ENCODE data around the gene NSUN2.
A peak's percentile ranks its signal among the peaks of the same experiment; 100 is the strongest.
"Not testable (repeated sequence)": the region's sequence is repeated elsewhere in the genome, so short reads cannot be mapped to it uniquely, and the experiment has no call there.

The NSUN2 gene

GRCh38 chr5:6582507-6583048, 50.3 kb downstream of the NSUN2 start:
- no peak for DNase-seq (ENCODE audit: low read depth)

- peak; percentile 25 for DNase-seq (ENCODE audit: low read depth)
Observed at GRCh38 chr5:6581559-6582426, 51.1 kb downstream of the NSUN2 start.

GRCh38 chr5:6581090-6581489, 51.8 kb downstream of the NSUN2 start:
- DNase-seq (ENCODE audit: low read depth), result no peak

GRCh38 chr5:6579535-6579934, 53.3 kb downstream of the NSUN2 start:
- no peak for DNase-seq (ENCODE audit: low read depth)

- no peak for DNase-seq (ENCODE audit: low read depth)
Observed at GRCh38 chr5:6578676-6579343, 54.0 kb downstream of the NSUN2 start.

GRCh38 chr5:6576861-6577501, 55.9 kb downstream of the NSUN2 start:
- peak; percentile 65 for DNase-seq (ENCODE audit: low read depth)

GRCh38 chr5:6574537-6575245, 58.2 kb downstream of the NSUN2 start:
- no peak for DNase-seq (ENCODE audit: low read depth)

- DNase-seq (ENCODE audit: low read depth), result no peak
Observed at GRCh38 chr5:6574111-6574510, 58.7 kb downstream of the NSUN2 start.

- DNase-seq (ENCODE audit: low read depth), result no peak
Observed at GRCh38 chr5:6573651-6574101, 59.2 kb downstream of the NSUN2 start.

GRCh38 chr5:6572825-6573380, 59.9 kb downstream of the NSUN2 start:
- no peak for DNase-seq (ENCODE audit: low read depth)

- no peak for DNase-seq (ENCODE audit: low read depth)
Observed at GRCh38 chr5:6572086-6572824, 60.6 kb downstream of the NSUN2 start.

- DNase-seq (ENCODE audit: low read depth), result not testable (repeated sequence)
Observed at GRCh38 chr5:6571607-6572006, 61.2 kb downstream of the NSUN2 start.

- DNase-seq (ENCODE audit: low read depth), result no peak
Observed at GRCh38 chr5:6570530-6570929, 62.3 kb downstream of the NSUN2 start.

- no peak for DNase-seq (ENCODE audit: low read depth)
Observed at GRCh38 chr5:6568889-6569288, 64.0 kb downstream of the NSUN2 start.

- DNase-seq (ENCODE audit: low read depth), result no peak
Observed at GRCh38 chr5:6568383-6568782, 64.5 kb downstream of the NSUN2 start.

- DNase-seq (ENCODE audit: low read depth), result no peak
Observed at GRCh38 chr5:6567835-6568234, 65.0 kb downstream of the NSUN2 start.

- no peak for DNase-seq (ENCODE audit: low read depth)
Observed at GRCh38 chr5:6567068-6567467, 65.8 kb downstream of the NSUN2 start.

GRCh38 chr5:6565492-6565891, 67.4 kb downstream of the NSUN2 start:
- no peak for DNase-seq (ENCODE audit: low read depth)

- no peak for DNase-seq (ENCODE audit: low read depth)
Observed at GRCh38 chr5:6557807-6558575, 74.9 kb downstream of the NSUN2 start.

GRCh38 chr5:6556802-6557102, 76.1 kb downstream of the NSUN2 start:
- no peak for DNase-seq (ENCODE audit: low read depth)
